Loucy (cell line): Measurements from ENCODE around the gene FBXW9.

Experiments used
- EZH2phosphoT487 ChIP-seq: fragments of 200-600 bp; IDR thresholded peaks from 2 replicates; pipeline ENCODE4 v1.6.1; 2018; ENCODE audit warnings: antibody characterized with exemption, mild to moderate bottlenecking, moderate library complexity, borderline replicate concordance
- TF ChIP-seq, protein P1 (sequence below): fragments of 200-600 bp; sonication (generic); conservative IDR thresholded peaks from 2 replicates; pipeline ENCODE4 v1.5.1; 2014; ENCODE audit warnings: mild to moderate bottlenecking, antibody characterized with exemption, low read length

DNA sequence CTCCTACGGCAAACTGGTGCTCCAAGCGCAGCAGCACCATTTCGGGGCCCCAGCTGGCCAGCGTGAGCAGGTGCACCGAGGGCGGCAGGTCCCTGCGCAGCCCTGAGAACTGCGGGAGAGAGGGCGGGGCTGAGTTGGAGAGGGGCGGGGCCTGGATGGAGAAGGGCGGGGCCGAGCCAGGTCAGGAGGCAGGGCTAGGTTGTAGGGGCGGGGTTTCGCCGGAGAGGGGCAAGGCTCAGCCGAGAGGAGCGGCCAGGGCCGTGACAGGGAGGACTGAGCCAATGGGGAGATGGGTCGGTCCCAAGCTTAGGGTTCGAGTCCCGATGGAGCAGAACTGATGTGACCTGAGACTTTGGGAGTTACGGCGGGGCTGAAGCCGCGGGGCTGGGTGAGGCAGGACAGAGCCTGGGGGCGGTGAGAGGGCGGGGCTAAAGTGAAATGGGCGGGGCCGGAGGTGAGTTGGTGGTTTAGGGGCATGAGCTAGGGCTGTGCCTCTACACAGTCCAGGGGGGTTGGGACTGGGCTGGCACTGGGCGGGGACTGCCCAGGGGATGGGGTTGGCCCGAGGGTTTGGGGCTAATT is 48.9 kb downstream of the FBXW9 start:
- TF ChIP-seq, protein P1, sequence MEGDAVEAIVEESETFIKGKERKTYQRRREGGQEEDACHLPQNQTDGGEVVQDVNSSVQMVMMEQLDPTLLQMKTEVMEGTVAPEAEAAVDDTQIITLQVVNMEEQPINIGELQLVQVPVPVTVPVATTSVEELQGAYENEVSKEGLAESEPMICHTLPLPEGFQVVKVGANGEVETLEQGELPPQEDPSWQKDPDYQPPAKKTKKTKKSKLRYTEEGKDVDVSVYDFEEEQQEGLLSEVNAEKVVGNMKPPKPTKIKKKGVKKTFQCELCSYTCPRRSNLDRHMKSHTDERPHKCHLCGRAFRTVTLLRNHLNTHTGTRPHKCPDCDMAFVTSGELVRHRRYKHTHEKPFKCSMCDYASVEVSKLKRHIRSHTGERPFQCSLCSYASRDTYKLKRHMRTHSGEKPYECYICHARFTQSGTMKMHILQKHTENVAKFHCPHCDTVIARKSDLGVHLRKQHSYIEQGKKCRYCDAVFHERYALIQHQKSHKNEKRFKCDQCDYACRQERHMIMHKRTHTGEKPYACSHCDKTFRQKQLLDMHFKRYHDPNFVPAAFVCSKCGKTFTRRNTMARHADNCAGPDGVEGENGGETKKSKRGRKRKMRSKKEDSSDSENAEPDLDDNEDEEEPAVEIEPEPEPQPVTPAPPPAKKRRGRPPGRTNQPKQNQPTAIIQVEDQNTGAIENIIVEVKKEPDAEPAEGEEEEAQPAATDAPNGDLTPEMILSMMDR: no peak
- TF ChIP-seq EZH2phosphoT487: no peak
